GM21737 (cell line): ENCODE results near the gene ANKRD42.

ENCODE experiments used
- ATAC-seq: cut with Tn5 transposase; IDR thresholded peaks from one replicate; pipeline ENCODE4 v1.9.1; 2021; ENCODE audit warnings: mild to moderate bottlenecking, moderate library complexity; ENCODE audit not compliant: unreplicated experiment

The ANKRD42 gene

GRCh38 chr11:83285771-83286528 lies 92.4 kb downstream of the ANKRD42 start, which contains the start of gene CCDC90B:
Gene CCDC90B (minus strand): TSS chr11:83286367. CDS start chr11:83285972, 395 bp downstream.
- ATAC-seq = peak; percentile 88

GRCh38 chr11:83287631-83288030 lies 94.1 kb downstream of the ANKRD42 start:
- ATAC-seq = no peak

GRCh38 chr11:83292709-83293456 lies 99.4 kb downstream of the ANKRD42 start:
- ATAC-seq = no peak

- no peak for ATAC-seq
Measured at GRCh38 chr11:83293457-83293774, 99.9 kb downstream of the ANKRD42 start.

- no peak for ATAC-seq
Measured at GRCh38 chr11:83294208-83294607, 100.7 kb downstream of the ANKRD42 start.
